Astrocyte (in vitro differentiated cells and primary cell): ENCODE measurements around the gene IL17C.

ENCODE experiments used
- CTCF ChIP-seq: IDR thresholded peaks from 2 replicates; pipeline ENCODE4 v1.5.1; 2011; ENCODE audit warnings: low read depth, mild to moderate bottlenecking, inconsistent platforms, low read length, moderate library complexity; ENCODE audit not compliant: insufficient read depth
- EZH2 ChIP-seq: IDR thresholded peaks from 2 replicates; pipeline ENCODE4 v1.6.1; 2012; ENCODE audit warnings: mild to moderate bottlenecking, low read length, inconsistent platforms; ENCODE audit not compliant: insufficient read depth

GRCh38 chr16:88624977-88625576 lies 13.3 kb upstream of the IL17C start:
- TF ChIP-seq EZH2 (no peak), CTCF (no peak)
